Stomach (tissue), 4 donors: ENCODE data around the gene UST.

ENCODE experiments used
- EP300 ChIP-seq: sonication (generic); formaldehyde crosslinking; IDR thresholded peaks from one replicate; pipeline ENCODE4 v1.6.1; 2017; ENCODE audit warnings: antibody characterized with exemption
- POLR2A ChIP-seq, 4 donors: fragments of 450-650 bp; IDR thresholded peaks; one replicate each; pipeline ENCODE4 v1.6.1; 2016; ENCODE audit warnings: antibody characterized with exemption in 4 of 4, control low read depth in 2 of 4, mild to moderate bottlenecking in 1 of 4, moderate library complexity in 1 of 4
- TF ChIP-seq, protein P1 (sequence below), 7 experiments: fragments of 450-650 bp in 4 of 7; fragments of 200-600 bp in 3 of 7; sonication (generic) in 3 of 7; IDR thresholded peaks; one replicate each; pipeline ENCODE4 v1.5.1; 2016 to 2019; ENCODE audit warnings: antibody characterized with exemption in 7 of 7, control low read depth in 2 of 7, mild to moderate bottlenecking in 1 of 7

DNA sequence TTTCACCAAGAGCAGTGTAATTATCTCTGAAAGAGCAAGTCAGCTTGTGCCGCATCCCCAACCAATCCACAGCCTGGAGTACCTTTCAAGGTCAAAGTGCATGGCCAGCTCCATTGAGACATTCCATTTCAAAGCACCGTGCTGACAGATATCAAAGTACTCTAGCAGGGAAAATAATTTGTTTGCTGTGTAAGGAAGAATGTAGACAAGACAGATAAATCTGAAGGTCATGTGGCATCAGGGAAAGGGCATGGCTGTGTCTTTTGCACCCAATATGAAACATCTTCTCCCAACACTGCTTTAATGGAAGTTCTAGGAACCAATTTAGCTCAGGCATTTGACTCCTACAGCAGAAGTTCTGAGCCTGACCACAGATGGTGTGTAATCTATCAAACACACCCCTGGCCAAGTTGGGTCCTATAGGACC is 328.0 kb downstream of the UST start:
- TF ChIP-seq, protein P1, sequence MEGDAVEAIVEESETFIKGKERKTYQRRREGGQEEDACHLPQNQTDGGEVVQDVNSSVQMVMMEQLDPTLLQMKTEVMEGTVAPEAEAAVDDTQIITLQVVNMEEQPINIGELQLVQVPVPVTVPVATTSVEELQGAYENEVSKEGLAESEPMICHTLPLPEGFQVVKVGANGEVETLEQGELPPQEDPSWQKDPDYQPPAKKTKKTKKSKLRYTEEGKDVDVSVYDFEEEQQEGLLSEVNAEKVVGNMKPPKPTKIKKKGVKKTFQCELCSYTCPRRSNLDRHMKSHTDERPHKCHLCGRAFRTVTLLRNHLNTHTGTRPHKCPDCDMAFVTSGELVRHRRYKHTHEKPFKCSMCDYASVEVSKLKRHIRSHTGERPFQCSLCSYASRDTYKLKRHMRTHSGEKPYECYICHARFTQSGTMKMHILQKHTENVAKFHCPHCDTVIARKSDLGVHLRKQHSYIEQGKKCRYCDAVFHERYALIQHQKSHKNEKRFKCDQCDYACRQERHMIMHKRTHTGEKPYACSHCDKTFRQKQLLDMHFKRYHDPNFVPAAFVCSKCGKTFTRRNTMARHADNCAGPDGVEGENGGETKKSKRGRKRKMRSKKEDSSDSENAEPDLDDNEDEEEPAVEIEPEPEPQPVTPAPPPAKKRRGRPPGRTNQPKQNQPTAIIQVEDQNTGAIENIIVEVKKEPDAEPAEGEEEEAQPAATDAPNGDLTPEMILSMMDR (IDR thresholded peaks at IDR 0.05) = no peak
- TF ChIP-seq POLR2A (IDR thresholded peaks at IDR 0.05) (no peak), EP300 (no peak)
